ENCODE measurements around the gene SART3. TPM values are rescaled to one million over a fixed set of nuclear protein-coding genes. Genes with fewer than 3 reads are reported as not detected.

SART3 gene
- total and polyA plus RNA-seq, 2 of the 4 experiments (the other 2 are of a cell fraction), result 22.6 to 37.8 TPM

- POLR2A ChIA-PET (ENCODE audit: unreplicated experiment), result no interaction called here
- 0 out of 2 replicates have a peak, but pooled peaks cover 4% of the 10 kb centered on the region for H4K20me1 ChIP-seq (ENCODE audit: insufficient read depth, low read length)
- H2BK15ac ChIP-seq (ENCODE audit: low read depth, low read length), result no peak overlapping the region
- TF ChIP-seq, protein P1, sequence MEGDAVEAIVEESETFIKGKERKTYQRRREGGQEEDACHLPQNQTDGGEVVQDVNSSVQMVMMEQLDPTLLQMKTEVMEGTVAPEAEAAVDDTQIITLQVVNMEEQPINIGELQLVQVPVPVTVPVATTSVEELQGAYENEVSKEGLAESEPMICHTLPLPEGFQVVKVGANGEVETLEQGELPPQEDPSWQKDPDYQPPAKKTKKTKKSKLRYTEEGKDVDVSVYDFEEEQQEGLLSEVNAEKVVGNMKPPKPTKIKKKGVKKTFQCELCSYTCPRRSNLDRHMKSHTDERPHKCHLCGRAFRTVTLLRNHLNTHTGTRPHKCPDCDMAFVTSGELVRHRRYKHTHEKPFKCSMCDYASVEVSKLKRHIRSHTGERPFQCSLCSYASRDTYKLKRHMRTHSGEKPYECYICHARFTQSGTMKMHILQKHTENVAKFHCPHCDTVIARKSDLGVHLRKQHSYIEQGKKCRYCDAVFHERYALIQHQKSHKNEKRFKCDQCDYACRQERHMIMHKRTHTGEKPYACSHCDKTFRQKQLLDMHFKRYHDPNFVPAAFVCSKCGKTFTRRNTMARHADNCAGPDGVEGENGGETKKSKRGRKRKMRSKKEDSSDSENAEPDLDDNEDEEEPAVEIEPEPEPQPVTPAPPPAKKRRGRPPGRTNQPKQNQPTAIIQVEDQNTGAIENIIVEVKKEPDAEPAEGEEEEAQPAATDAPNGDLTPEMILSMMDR (conservative IDR thresholded peaks at IDR 0.05; ENCODE audit: low read depth, low read length), result no peak
- TF ChIP-seq RAD21 (IDR thresholded peaks at IDR 0.05; ENCODE audit: low read length), result no peak
- TF ChIP-seq RFX5 (IDR thresholded peaks at IDR 0.05; ENCODE audit: low read depth, low read length), result no peak
- no peak for TF ChIP-seq NFE2L2 (IDR thresholded peaks at IDR 0.05; ENCODE audit: low read depth, low read length)
- no peak for TF ChIP-seq FOS (IDR thresholded peaks at IDR 0.05; ENCODE audit: low read depth, low read length)
- TF ChIP-seq RCOR1 (IDR thresholded peaks at IDR 0.05; ENCODE audit: insufficient replicate concordance, low read length), result no peak
- no peak for TF ChIP-seq CHD1 (IDR thresholded peaks at IDR 0.05; ENCODE audit: low read depth, low read length)
- TF ChIP-seq BHLHE40 (IDR thresholded peaks at IDR 0.05; ENCODE audit: low read depth, low read length), result no peak
- TF ChIP-seq POLR2A (IDR thresholded peaks at IDR 0.05; ENCODE audit: low read depth, low read length), result no peak
- TF ChIP-seq, protein P2, sequence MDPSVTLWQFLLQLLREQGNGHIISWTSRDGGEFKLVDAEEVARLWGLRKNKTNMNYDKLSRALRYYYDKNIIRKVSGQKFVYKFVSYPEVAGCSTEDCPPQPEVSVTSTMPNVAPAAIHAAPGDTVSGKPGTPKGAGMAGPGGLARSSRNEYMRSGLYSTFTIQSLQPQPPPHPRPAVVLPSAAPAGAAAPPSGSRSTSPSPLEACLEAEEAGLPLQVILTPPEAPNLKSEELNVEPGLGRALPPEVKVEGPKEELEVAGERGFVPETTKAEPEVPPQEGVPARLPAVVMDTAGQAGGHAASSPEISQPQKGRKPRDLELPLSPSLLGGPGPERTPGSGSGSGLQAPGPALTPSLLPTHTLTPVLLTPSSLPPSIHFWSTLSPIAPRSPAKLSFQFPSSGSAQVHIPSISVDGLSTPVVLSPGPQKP (IDR thresholded peaks at IDR 0.05; ENCODE audit: borderline replicate concordance, low read depth, low read length), result no peak
- TF ChIP-seq USF2 (IDR thresholded peaks at IDR 0.05; ENCODE audit: low read depth, low read length), result no peak
- TF ChIP-seq MAZ (IDR thresholded peaks at IDR 0.05; ENCODE audit: borderline replicate concordance, low read depth, low read length), result no peak
- TF ChIP-seq SMC3 (IDR thresholded peaks at IDR 0.05; ENCODE audit: low read depth, low read length), result no peak
- TF ChIP-seq MXI1 (IDR thresholded peaks at IDR 0.05; ENCODE audit: borderline replicate concordance, low read depth, low read length), result no peak
- peaks cover 15 to 33% of the 10 kb centered on the region in 2 experiments for H3K79me1 ChIP-seq (ENCODE audit: low read depth in 1 of 2, low read length in 2 of 2)
- H3K4me3 ChIP-seq (ENCODE audit: insufficient read depth, low read depth, low read length), result no peak overlapping the region
- no peak overlapping the region for H2AFZ ChIP-seq (replicated peaks; ENCODE audit: low read length, poor library complexity)
- H3K56ac ChIP-seq (ENCODE audit: extremely low read depth, insufficient read depth, low read length), result no peak overlapping the region
- H2BK120ac ChIP-seq (ENCODE audit: low read depth, low read length), result no peak overlapping the region
- H2AK9ac ChIP-seq (replicated peaks; ENCODE audit: low read depth, low read length, poor library complexity), result no peak overlapping the region
- no peak overlapping the region for H3K23ac ChIP-seq (ENCODE audit: low read depth, low read length)
- dilution Hi-C loops (cut with HindIII; ENCODE audit: low sequenced_read_pairs, unreplicated experiment) (no loop called here), intact Hi-C loops (cut with micrococcal nuclease) (no loop called here), in situ Hi-C loops (cut with MboI; ENCODE audit: low sequenced_read_pairs) (loop anchor here (5.0 to 10.0 kb wide), 3 partner anchors 51 to 388 kb away; no protein-coding TSS in a partner anchor)
- no peak overlapping the region for H3K4me2 ChIP-seq (ENCODE audit: low read depth, low read length)
- peaks cover 5% of the 10 kb centered on the region; the same call in 1 of the 2 replicates for H3K9me1 ChIP-seq (ENCODE audit: insufficient read depth, low read length)
- no peak overlapping the region for H3K14ac ChIP-seq (replicated peaks; ENCODE audit: low read depth, low read length)
- DNase-seq, result no peak
- no peaks in the 10 kb centered on the region for H3K27me3 ChIP-seq (ENCODE audit: control insufficient read depth, insufficient read depth, low read length)
- H2AK5ac ChIP-seq (ENCODE audit: low read depth, low read length), result no peak overlapping the region
- CTCF ChIA-PET, result interaction anchor here (1.1 to 3.3 kb wide), 2 partner anchors 51 to 235 kb away, joined by 4 to 16 read pairs; no protein-coding TSS in a partner anchor
- no peak overlapping the region for H3K9ac ChIP-seq (ENCODE audit: low read depth, low read length)
- H3K18ac ChIP-seq (ENCODE audit: low read depth, low read length), result no peak overlapping the region
- H3K4ac ChIP-seq (ENCODE audit: low read depth, low read length), result no peak overlapping the region
- no peaks in the 10 kb centered on the region for H3K4me1 ChIP-seq (ENCODE audit: control insufficient read depth, insufficient read depth, low read length)
- H4K8ac ChIP-seq (ENCODE audit: low read depth in 2 of 2, low read length in 2 of 2), result no peak overlapping the region
- no CpG with 5 or more reads among the region's 4 CpGs for WGBS, 2 experiments (ENCODE audit: extremely low coverage in 2 of 2, insufficient read length in 1 of 2)
- no peak overlapping the region for H4K91ac ChIP-seq (ENCODE audit: insufficient read depth, low read depth, low read length)
- no peaks in the 10 kb centered on the region for H3K9me3 ChIP-seq (ENCODE audit: control insufficient read depth, insufficient read depth, low read length)
- H3K27ac ChIP-seq (ENCODE audit: insufficient read depth, low read length), result no peak overlapping the region
- ATAC-seq (ENCODE audit: low read depth), result no peak
- H4K5ac ChIP-seq (ENCODE audit: low read depth, low read length), result no peak overlapping the region
- no peak overlapping the region for H2BK5ac ChIP-seq (ENCODE audit: low read depth, low read length, poor library complexity, severe bottlenecking)
- no TSS peak for BruUV-seq (replicated peaks)
- H3K36me3 ChIP-seq (ENCODE audit: control insufficient read depth, insufficient read depth, low read length), result peaks cover 38% of the 10 kb centered on the region
- no peak overlapping the region for H2BK20ac ChIP-seq (ENCODE audit: low read depth, low read length)
Measured at GRCh38 chr12:108566452-108566851, 5.5 kb upstream of the SART3 start.

All from IMR-90 (cell line).